Hepatocyte (in vitro differentiated cells): ENCODE measurements around the gene NADSYN1.

ENCODE experiments used
- CTCF ChIP-seq: fragments of 200-600 bp; sonication (generic); IDR thresholded peaks from 2 replicates; pipeline ENCODE4 v1.5.1; 2016; ENCODE audit warnings: antibody characterized with exemption, mild to moderate bottlenecking; ENCODE audit not compliant: poor library complexity
- EZH2 ChIP-seq: fragments of 200-600 bp; sonication (generic); IDR thresholded peaks from 2 replicates; pipeline ENCODE4 v1.6.1; 2016; ENCODE audit warnings: antibody characterized with exemption, mild to moderate bottlenecking, borderline replicate concordance
- EZH2phosphoT487 ChIP-seq: fragments of 200-600 bp; sonication (generic); IDR thresholded peaks from one replicate; pipeline ENCODE4 v1.6.1; 2018; ENCODE audit warnings: antibody characterized with exemption, mild to moderate bottlenecking, low read depth, moderate library complexity; ENCODE audit not compliant: unreplicated experiment, severe bottlenecking

GRCh38 chr11:71437399-71437798 lies 15.6 kb upstream of the NADSYN1 start:
- TF ChIP-seq CTCF (no peak), EZH2 (no peak), EZH2phosphoT487 (no peak)
